ENCODE results near the gene SPINK14. TPM values are rescaled to one million over a fixed set of nuclear protein-coding genes. Genes with fewer than 3 reads are reported as not detected.

SPINK14 gene
- polyA plus RNA-seq, 1 donor from 2014 or later = not detected

DNA sequence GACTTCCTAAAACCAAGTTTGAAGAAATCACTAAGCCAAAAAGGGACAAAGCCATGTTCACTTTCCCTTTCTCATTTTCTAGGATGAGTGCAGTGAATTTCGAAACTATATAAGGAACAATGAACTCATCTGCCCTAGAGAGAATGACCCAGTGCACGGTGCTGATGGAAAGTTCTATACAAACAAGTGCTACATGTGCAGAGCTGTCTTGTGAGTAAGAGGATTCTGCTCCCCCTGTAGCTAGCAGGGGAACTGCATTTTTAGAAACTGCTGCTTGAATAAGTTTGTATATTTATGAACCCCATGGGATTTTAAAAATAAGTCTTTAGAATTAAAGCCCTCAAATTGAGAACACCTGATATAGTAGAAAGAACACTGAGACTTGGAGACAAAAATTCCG lies 42.7 kb upstream of the SPINK14 start:
- Histone ChIP-seq H3K4me3 (ENCODE audit: low read length) (no peak overlapping the region), H3F3A (ENCODE audit: insufficient read depth, low read length, poor library complexity, severe bottlenecking) (no peaks in the 10 kb centered on the region), H2AFZ (ENCODE audit: low read depth, low read length) (no peak overlapping the region), H3K4me2 (ENCODE audit: low read length) (no peak overlapping the region), H3K36me3 (ENCODE audit: insufficient read depth, low read length) (no peaks in the 10 kb centered on the region), H3K9ac (ENCODE audit: low read length) (no peak overlapping the region), H4K20me1 (ENCODE audit: insufficient read depth) (no peaks in the 10 kb centered on the region), H3K9me3 (ENCODE audit: low read length) (no peaks in the 10 kb centered on the region), H3K27me3 (ENCODE audit: insufficient read depth, low read depth, low read length) (no peaks in the 10 kb centered on the region), H3K27ac (ENCODE audit: low read length) (no peak overlapping the region), H3K9me2 (ENCODE audit: insufficient read depth, low read length) (no peaks in the 10 kb centered on the region), H3K79me2 (replicated peaks; ENCODE audit: insufficient read depth, low read length) (no peaks in the 10 kb centered on the region)
- TF ChIP-seq MXI1 (conservative IDR thresholded peaks at IDR 0.05; ENCODE audit: poor library complexity, severe bottlenecking) (no peak), POLR2AphosphoS5 (IDR thresholded peaks at IDR 0.05) (no peak)

- no peaks in the 10 kb centered on the region for H3K9me2 ChIP-seq (ENCODE audit: insufficient read depth, low read length)
Measured at GRCh38 chr5:148135091-148136048, 33.0 kb upstream of the SPINK14 start.

More at GRCh38 chr5:148135091-148136048, 33.0 kb upstream of the SPINK14 start:
- Histone ChIP-seq H3F3A (ENCODE audit: insufficient read depth, low read length, poor library complexity, severe bottlenecking) (no peaks in the 10 kb centered on the region), H2AFZ (ENCODE audit: low read depth, low read length) (no peak overlapping the region), H3K9me3 (ENCODE audit: low read length) (no peaks in the 10 kb centered on the region), H3K79me2 (replicated peaks; ENCODE audit: insufficient read depth, low read length) (no peaks in the 10 kb centered on the region), H3K27ac (ENCODE audit: low read length) (no peak overlapping the region), H3K27me3 (ENCODE audit: insufficient read depth, low read depth, low read length) (no peaks in the 10 kb centered on the region), H3K9ac (ENCODE audit: low read length) (no peak overlapping the region), H3K4me2 (ENCODE audit: low read length) (no peak overlapping the region), H3K36me3 (ENCODE audit: insufficient read depth, low read length) (no peaks in the 10 kb centered on the region), H4K20me1 (ENCODE audit: insufficient read depth) (no peaks in the 10 kb centered on the region), H3K4me3 (ENCODE audit: low read length) (no peak overlapping the region)
- TF ChIP-seq TAF1 (IDR thresholded peaks at IDR 0.05; ENCODE audit: low read depth) (no peak), RAD21 (conservative IDR thresholded peaks at IDR 0.05) (no peak), POLR2AphosphoS5 (IDR thresholded peaks at IDR 0.05) (no peak), EP300 (conservative IDR thresholded peaks at IDR 0.05; ENCODE audit: poor library complexity, severe bottlenecking) (no peak), EZH2 (IDR thresholded peaks at IDR 0.05; ENCODE audit: borderline replicate concordance, insufficient read depth, low read length, poor library complexity, severe bottlenecking) (no peak), MXI1 (conservative IDR thresholded peaks at IDR 0.05; ENCODE audit: poor library complexity, severe bottlenecking) (no peak), SMC3 (conservative IDR thresholded peaks at IDR 0.05; ENCODE audit: poor library complexity) (no peak)
- TF ChIP-seq, protein P1, sequence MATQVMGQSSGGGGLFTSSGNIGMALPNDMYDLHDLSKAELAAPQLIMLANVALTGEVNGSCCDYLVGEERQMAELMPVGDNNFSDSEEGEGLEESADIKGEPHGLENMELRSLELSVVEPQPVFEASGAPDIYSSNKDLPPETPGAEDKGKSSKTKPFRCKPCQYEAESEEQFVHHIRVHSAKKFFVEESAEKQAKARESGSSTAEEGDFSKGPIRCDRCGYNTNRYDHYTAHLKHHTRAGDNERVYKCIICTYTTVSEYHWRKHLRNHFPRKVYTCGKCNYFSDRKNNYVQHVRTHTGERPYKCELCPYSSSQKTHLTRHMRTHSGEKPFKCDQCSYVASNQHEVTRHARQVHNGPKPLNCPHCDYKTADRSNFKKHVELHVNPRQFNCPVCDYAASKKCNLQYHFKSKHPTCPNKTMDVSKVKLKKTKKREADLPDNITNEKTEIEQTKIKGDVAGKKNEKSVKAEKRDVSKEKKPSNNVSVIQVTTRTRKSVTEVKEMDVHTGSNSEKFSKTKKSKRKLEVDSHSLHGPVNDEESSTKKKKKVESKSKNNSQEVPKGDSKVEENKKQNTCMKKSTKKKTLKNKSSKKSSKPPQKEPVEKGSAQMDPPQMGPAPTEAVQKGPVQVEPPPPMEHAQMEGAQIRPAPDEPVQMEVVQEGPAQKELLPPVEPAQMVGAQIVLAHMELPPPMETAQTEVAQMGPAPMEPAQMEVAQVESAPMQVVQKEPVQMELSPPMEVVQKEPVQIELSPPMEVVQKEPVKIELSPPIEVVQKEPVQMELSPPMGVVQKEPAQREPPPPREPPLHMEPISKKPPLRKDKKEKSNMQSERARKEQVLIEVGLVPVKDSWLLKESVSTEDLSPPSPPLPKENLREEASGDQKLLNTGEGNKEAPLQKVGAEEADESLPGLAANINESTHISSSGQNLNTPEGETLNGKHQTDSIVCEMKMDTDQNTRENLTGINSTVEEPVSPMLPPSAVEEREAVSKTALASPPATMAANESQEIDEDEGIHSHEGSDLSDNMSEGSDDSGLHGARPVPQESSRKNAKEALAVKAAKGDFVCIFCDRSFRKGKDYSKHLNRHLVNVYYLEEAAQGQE (IDR thresholded peaks at IDR 0.05; ENCODE audit: borderline replicate concordance) = no peak
- TF ChIP-seq, protein P2, sequence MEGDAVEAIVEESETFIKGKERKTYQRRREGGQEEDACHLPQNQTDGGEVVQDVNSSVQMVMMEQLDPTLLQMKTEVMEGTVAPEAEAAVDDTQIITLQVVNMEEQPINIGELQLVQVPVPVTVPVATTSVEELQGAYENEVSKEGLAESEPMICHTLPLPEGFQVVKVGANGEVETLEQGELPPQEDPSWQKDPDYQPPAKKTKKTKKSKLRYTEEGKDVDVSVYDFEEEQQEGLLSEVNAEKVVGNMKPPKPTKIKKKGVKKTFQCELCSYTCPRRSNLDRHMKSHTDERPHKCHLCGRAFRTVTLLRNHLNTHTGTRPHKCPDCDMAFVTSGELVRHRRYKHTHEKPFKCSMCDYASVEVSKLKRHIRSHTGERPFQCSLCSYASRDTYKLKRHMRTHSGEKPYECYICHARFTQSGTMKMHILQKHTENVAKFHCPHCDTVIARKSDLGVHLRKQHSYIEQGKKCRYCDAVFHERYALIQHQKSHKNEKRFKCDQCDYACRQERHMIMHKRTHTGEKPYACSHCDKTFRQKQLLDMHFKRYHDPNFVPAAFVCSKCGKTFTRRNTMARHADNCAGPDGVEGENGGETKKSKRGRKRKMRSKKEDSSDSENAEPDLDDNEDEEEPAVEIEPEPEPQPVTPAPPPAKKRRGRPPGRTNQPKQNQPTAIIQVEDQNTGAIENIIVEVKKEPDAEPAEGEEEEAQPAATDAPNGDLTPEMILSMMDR (IDR thresholded peaks at IDR 0.05; ENCODE audit: poor library complexity, severe bottlenecking) = no peak
